C4-2B (cell line): Measurements from ENCODE around the gene OLA1.

Experiments used
- ZFX ChIP-seq: fragments of 450-650 bp; IDR thresholded peaks from 2 replicates; pipeline ENCODE4 v1.6.1; 2017
- TF ChIP-seq, protein P1 (sequence below): fragments of 450-650 bp; conservative IDR thresholded peaks from 2 replicates; pipeline ENCODE4 v1.5.1; 2017; ENCODE audit warnings: mild to moderate bottlenecking

DNA sequence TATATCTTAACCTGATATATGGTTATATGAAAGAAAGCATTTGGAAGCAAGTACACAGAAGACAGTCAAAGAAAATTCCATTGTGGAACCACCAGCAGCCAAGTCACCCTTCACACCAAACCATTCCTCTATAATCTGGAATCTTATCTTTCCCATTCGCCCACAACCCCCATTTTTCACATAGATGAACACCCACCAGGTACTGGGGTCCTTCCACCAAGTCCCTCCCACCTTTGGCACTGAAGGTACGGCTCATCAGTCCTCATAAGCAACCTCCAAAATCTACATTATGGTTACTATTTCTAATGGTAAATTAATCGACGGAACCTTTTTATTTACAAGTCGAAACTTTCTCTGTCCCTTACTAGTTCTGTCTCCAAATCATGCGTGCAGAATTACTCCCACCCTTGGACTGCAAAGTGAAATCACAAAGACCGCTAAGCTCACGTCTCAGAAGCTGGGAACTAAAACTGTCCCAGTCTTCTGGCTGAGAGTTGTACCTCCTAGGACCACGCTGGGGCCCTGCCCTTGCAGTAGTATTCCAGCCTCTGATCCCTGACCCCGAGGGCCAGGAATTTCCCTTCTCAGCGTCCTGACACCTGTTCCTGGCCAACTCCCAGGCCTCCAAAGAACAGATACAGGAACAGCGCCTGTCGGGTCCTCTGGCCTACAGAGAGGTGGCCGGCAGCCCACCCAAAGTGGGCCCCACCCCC lies 702 bp downstream of the OLA1 start:
- TF ChIP-seq, protein P1, sequence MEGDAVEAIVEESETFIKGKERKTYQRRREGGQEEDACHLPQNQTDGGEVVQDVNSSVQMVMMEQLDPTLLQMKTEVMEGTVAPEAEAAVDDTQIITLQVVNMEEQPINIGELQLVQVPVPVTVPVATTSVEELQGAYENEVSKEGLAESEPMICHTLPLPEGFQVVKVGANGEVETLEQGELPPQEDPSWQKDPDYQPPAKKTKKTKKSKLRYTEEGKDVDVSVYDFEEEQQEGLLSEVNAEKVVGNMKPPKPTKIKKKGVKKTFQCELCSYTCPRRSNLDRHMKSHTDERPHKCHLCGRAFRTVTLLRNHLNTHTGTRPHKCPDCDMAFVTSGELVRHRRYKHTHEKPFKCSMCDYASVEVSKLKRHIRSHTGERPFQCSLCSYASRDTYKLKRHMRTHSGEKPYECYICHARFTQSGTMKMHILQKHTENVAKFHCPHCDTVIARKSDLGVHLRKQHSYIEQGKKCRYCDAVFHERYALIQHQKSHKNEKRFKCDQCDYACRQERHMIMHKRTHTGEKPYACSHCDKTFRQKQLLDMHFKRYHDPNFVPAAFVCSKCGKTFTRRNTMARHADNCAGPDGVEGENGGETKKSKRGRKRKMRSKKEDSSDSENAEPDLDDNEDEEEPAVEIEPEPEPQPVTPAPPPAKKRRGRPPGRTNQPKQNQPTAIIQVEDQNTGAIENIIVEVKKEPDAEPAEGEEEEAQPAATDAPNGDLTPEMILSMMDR, result no peak
- TF ChIP-seq ZFX, result no peak
